GM12865 (cell line): ENCODE data around the gene KDM7A.

Experiments used
- DNase-seq: peaks from one replicate; pipeline ENCODE4 v3.0.0; 2010; ENCODE audit warnings: low read depth
- H3K4me3 ChIP-seq: 2 replicates; pipeline ENCODE4 v1.5.1; 2011; ENCODE audit warnings: mild to moderate bottlenecking, low read depth, low read length, control low read depth
- TF ChIP-seq, protein P1 (sequence below): IDR thresholded peaks from 2 replicates; pipeline ENCODE4 v1.5.1; 2011; ENCODE audit warnings: low read length, control low read depth, low read depth, inconsistent platforms; ENCODE audit not compliant: insufficient read depth; ENCODE audit errors: missing control alignments

Gene KDM7A

GRCh38 chr7:140153666-140154161 lies 23.1 kb downstream of the KDM7A start:
- DNase-seq = peak; percentile 24
- H3K4me3 ChIP-seq = no peak overlapping the region
- TF ChIP-seq, protein P1, sequence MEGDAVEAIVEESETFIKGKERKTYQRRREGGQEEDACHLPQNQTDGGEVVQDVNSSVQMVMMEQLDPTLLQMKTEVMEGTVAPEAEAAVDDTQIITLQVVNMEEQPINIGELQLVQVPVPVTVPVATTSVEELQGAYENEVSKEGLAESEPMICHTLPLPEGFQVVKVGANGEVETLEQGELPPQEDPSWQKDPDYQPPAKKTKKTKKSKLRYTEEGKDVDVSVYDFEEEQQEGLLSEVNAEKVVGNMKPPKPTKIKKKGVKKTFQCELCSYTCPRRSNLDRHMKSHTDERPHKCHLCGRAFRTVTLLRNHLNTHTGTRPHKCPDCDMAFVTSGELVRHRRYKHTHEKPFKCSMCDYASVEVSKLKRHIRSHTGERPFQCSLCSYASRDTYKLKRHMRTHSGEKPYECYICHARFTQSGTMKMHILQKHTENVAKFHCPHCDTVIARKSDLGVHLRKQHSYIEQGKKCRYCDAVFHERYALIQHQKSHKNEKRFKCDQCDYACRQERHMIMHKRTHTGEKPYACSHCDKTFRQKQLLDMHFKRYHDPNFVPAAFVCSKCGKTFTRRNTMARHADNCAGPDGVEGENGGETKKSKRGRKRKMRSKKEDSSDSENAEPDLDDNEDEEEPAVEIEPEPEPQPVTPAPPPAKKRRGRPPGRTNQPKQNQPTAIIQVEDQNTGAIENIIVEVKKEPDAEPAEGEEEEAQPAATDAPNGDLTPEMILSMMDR = no peak

GRCh38 chr7:140146574-140146973 lies 30.2 kb downstream of the KDM7A start:
- DNase-seq = no peak
- TF ChIP-seq, protein P1 = no peak
- H3K4me3 ChIP-seq = no peak overlapping the region

GRCh38 chr7:140145709-140146108 lies 31.1 kb downstream of the KDM7A start:
- DNase-seq = no peak
- TF ChIP-seq, protein P1 = no peak
- H3K4me3 ChIP-seq = no peak overlapping the region

DNA sequence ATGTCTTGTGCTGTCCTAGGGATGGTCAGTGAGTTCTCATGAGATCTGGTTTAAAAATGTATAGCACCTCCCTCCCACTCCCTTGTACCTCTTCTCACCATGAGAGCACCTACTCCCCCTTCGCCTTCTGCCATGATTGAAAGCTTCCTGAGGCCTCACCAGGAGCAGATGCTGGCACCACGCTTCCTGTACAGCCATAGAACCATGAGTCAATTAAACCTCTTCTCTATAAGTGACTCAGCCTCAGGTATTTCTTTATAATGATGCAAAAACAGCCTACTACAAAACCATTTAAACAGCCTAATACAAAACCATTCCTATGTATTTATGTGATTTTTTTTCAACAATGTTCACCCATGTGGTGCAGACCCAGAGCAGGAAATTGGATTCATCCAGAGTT lies 32.0 kb downstream of the KDM7A start:
- H3K4me3 ChIP-seq = no peak overlapping the region
- no peak for DNase-seq
- TF ChIP-seq, protein P1 = no peak

DNA sequence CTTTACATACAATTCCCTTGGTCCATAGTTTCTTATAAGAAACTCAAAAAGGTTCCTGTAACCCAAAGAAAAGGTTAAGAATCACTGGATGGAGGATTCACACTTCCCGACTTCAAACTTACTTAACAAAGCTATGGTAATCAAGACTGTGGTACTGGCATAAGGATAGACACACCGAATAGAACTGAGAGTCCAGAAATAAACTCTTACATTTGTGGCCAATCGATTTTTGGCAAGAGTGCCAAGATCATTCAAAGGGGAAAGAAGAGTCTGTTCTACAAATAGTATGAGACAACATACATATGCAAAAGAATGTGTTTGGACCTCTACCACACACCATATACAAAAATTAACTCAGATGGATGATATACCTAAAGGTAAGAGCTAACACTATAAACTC lies 32.8 kb downstream of the KDM7A start:
- no peak for DNase-seq
- TF ChIP-seq, protein P1 = no peak
- H3K4me3 ChIP-seq = no peak overlapping the region

- TF ChIP-seq, protein P1 = no peak
- H3K4me3 ChIP-seq = no peak overlapping the region
- DNase-seq = no peak
Observed at GRCh38 chr7:140142031-140142430, 34.8 kb downstream of the KDM7A start.

DNA sequence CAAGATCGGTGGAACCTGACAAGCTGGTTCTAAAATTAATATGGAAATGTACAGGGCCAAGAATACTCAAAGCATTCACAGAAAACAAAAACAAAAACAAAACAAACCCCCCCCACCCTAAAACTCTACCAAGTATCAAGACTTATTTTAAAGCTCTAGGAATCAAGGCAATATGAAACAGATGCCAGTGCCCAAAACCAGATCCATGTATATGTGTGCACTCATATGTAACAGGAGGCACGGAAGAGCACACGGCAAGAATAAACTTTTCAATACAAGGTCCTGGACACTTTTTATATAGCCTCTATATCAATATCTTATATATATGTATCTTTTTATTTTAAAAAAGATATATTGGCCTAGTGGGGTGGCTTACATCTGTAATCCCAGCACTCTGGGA lies 35.5 kb downstream of the KDM7A start:
- DNase-seq = no peak
- no peak overlapping the region for H3K4me3 ChIP-seq
- TF ChIP-seq, protein P1 = no peak
